MG63 (cell line): Measurements from ENCODE around the gene USP49. TPM values are rescaled to one million over a fixed set of nuclear protein-coding genes. Genes with fewer than 3 reads are reported as not detected.

Source experiments
- DNase-seq: peaks from one replicate; pipeline ENCODE4 v3.0.0-alpha.2; 2020
- H3K27me3 ChIP-seq: fragments of 250-450 bp; sonication (Bioruptor Pico); 2 replicates; pipeline ENCODE4 v1.5.1; 2020; ENCODE audit warnings: mild to moderate bottlenecking, moderate library complexity
- H3K36me3 ChIP-seq: fragments of 250-450 bp; sonication (Bioruptor Pico); 2 replicates; pipeline ENCODE4 v1.5.1; 2020; ENCODE audit warnings: mild to moderate bottlenecking, moderate library complexity
- H3K4me3 ChIP-seq: fragments of 250-450 bp; sonication (Bioruptor Pico); 2 replicates; pipeline ENCODE4 v1.5.1; 2020; ENCODE audit warnings: mild to moderate bottlenecking, moderate library complexity
- H3K9me3 ChIP-seq: fragments of 250-450 bp; sonication (Bioruptor Pico); 2 replicates; pipeline ENCODE4 v1.5.1; 2020; ENCODE audit warnings: mild to moderate bottlenecking, moderate library complexity
- total RNA-seq: library from RNA; depleted of rRNA; stranded (reverse); fragments of >200 nt; shearing (Covaris generic); gene quantifications from 2 replicates; pipeline ENCODE4 v1.2.3, GENCODE V29; 2014; ENCODE audit warnings: low replicate concordance

The USP49 gene
- total RNA-seq, 1 experiment from 2014 or later = 1.3 TPM

GRCh38 chr6:41894366-41895299 lies 542 bp downstream of the USP49 start:
- DNase-seq = no peak
- no peaks in the 10 kb centered on the region for H3K27me3 ChIP-seq

GRCh38 chr6:41892921-41893564 lies 2.1 kb downstream of the USP49 start:
- Histone ChIP-seq H3K36me3 (no peaks in the 10 kb centered on the region), H3K9me3 (no peaks in the 10 kb centered on the region), H3K4me3 (no peak overlapping the region), H3K27me3 (no peaks in the 10 kb centered on the region)
- no peak for DNase-seq

More at GRCh38 chr6:41894366-41895299, 542 bp downstream of the USP49 start:
- Histone ChIP-seq H3K9me3 (no peaks in the 10 kb centered on the region), H3K4me3 (peak overlapping the region; percentile 70), H3K36me3 (no peaks in the 10 kb centered on the region)

GRCh38 chr6:41887331-41887751 lies 7.8 kb downstream of the USP49 start:
- H3K27me3 ChIP-seq = no peaks in the 10 kb centered on the region
- H3K9me3 ChIP-seq = no peaks in the 10 kb centered on the region
- DNase-seq = no peak
- H3K4me3 ChIP-seq = no peak overlapping the region
- no peaks in the 10 kb centered on the region for H3K36me3 ChIP-seq

- Histone ChIP-seq H3K36me3 (no peaks in the 10 kb centered on the region), H3K4me3 (no peak overlapping the region), H3K27me3 (no peaks in the 10 kb centered on the region), H3K9me3 (no peaks in the 10 kb centered on the region)
- DNase-seq = no peak
Observed at GRCh38 chr6:41885930-41886329, 9.2 kb downstream of the USP49 start.

- no peaks in the 10 kb centered on the region for H3K9me3 ChIP-seq
- no peaks in the 10 kb centered on the region for H3K27me3 ChIP-seq
- H3K36me3 ChIP-seq = no peaks in the 10 kb centered on the region
- DNase-seq = no peak
- no peak overlapping the region for H3K4me3 ChIP-seq
Observed at GRCh38 chr6:41884957-41885356, 10.2 kb downstream of the USP49 start.

- no peaks in the 10 kb centered on the region for H3K27me3 ChIP-seq
- H3K9me3 ChIP-seq = no peaks in the 10 kb centered on the region
- no peaks in the 10 kb centered on the region for H3K36me3 ChIP-seq
- no peak for DNase-seq
- H3K4me3 ChIP-seq = no peak overlapping the region
Observed at GRCh38 chr6:41881506-41881905, 13.7 kb downstream of the USP49 start.

- Histone ChIP-seq H3K4me3 (no peak overlapping the region), H3K36me3 (no peaks in the 10 kb centered on the region), H3K9me3 (no peaks in the 10 kb centered on the region), H3K27me3 (no peaks in the 10 kb centered on the region)
- DNase-seq = peak; percentile 49
Observed at GRCh38 chr6:41878961-41879405, 16.2 kb downstream of the USP49 start.

- H3K36me3 ChIP-seq = no peaks in the 10 kb centered on the region
- H3K9me3 ChIP-seq = no peaks in the 10 kb centered on the region
- H3K27me3 ChIP-seq = no peaks in the 10 kb centered on the region
- no peak overlapping the region for H3K4me3 ChIP-seq
- DNase-seq = peak; percentile 12
Observed at GRCh38 chr6:41878246-41878645, 16.9 kb downstream of the USP49 start.

- H3K4me3 ChIP-seq = no peak overlapping the region
- no peaks in the 10 kb centered on the region for H3K27me3 ChIP-seq
- DNase-seq = no peak
- H3K36me3 ChIP-seq = no peaks in the 10 kb centered on the region
- no peaks in the 10 kb centered on the region for H3K9me3 ChIP-seq
Observed at GRCh38 chr6:41877051-41877680, 18.0 kb downstream of the USP49 start.

GRCh38 chr6:41874741-41875140 lies 20.4 kb downstream of the USP49 start:
- H3K36me3 ChIP-seq = no peaks in the 10 kb centered on the region
- no peaks in the 10 kb centered on the region for H3K27me3 ChIP-seq
- no peaks in the 10 kb centered on the region for H3K9me3 ChIP-seq
- DNase-seq = no peak
- H3K4me3 ChIP-seq = no peak overlapping the region

GRCh38 chr6:41872147-41872546 lies 23.0 kb downstream of the USP49 start:
- no peaks in the 10 kb centered on the region for H3K36me3 ChIP-seq
- no peak overlapping the region for H3K4me3 ChIP-seq
- no peak for DNase-seq
- H3K27me3 ChIP-seq = no peaks in the 10 kb centered on the region
- no peaks in the 10 kb centered on the region for H3K9me3 ChIP-seq

GRCh38 chr6:41871691-41872090 lies 23.5 kb downstream of the USP49 start:
- H3K36me3 ChIP-seq = no peaks in the 10 kb centered on the region

GRCh38 chr6:41859356-41859755 lies 35.8 kb downstream of the USP49 start:
- DNase-seq = no peak
- H3K4me3 ChIP-seq = no peak overlapping the region
- H3K9me3 ChIP-seq = no peaks in the 10 kb centered on the region
- H3K27me3 ChIP-seq = no peaks in the 10 kb centered on the region
- H3K36me3 ChIP-seq = no peaks in the 10 kb centered on the region

More at GRCh38 chr6:41871691-41872090, 23.5 kb downstream of the USP49 start:
- Histone ChIP-seq H3K9me3 (no peaks in the 10 kb centered on the region), H3K4me3 (no peak overlapping the region), H3K27me3 (no peaks in the 10 kb centered on the region)
- DNase-seq = no peak

- H3K27me3 ChIP-seq = no peaks in the 10 kb centered on the region
- no peaks in the 10 kb centered on the region for H3K9me3 ChIP-seq
- H3K36me3 ChIP-seq = no peaks in the 10 kb centered on the region
- no peak overlapping the region for H3K4me3 ChIP-seq
- DNase-seq = no peak
Observed at GRCh38 chr6:41858703-41859102, 36.5 kb downstream of the USP49 start.

GRCh38 chr6:41850861-41851260 lies 44.3 kb downstream of the USP49 start:
- no peak for DNase-seq
- Histone ChIP-seq H3K36me3 (no peaks in the 10 kb centered on the region), H3K9me3 (no peaks in the 10 kb centered on the region)

GRCh38 chr6:41846666-41847237 lies 48.4 kb downstream of the USP49 start:
- DNase-seq = peak; percentile 57

More at GRCh38 chr6:41850861-41851260, 44.3 kb downstream of the USP49 start:
- H3K4me3 ChIP-seq = no peak overlapping the region
- H3K27me3 ChIP-seq = no peaks in the 10 kb centered on the region

GRCh38 chr6:41843178-41843577 lies 52.0 kb downstream of the USP49 start:
- no peaks in the 10 kb centered on the region for H3K27me3 ChIP-seq
- H3K36me3 ChIP-seq = no peaks in the 10 kb centered on the region
- DNase-seq = no peak
- no peaks in the 10 kb centered on the region for H3K9me3 ChIP-seq
- no peak overlapping the region for H3K4me3 ChIP-seq

More at GRCh38 chr6:41846666-41847237, 48.4 kb downstream of the USP49 start:
- H3K9me3 ChIP-seq = no peaks in the 10 kb centered on the region
- H3K36me3 ChIP-seq = no peaks in the 10 kb centered on the region
- H3K27me3 ChIP-seq = no peaks in the 10 kb centered on the region
- no peak overlapping the region for H3K4me3 ChIP-seq
